ENCODE data around the gene MRGPRX1. TPM values are rescaled to one million over a fixed set of nuclear protein-coding genes. Genes with fewer than 3 reads are reported as not detected.

MRGPRX1 gene
- total and polyA plus RNA-seq, 2 experiments from 2014 or later: not detected

- Histone ChIP-seq H3K27ac (ENCODE audit: low read depth) (no peak overlapping the region), H3K4me2 (no peak overlapping the region), H3K36me3 (ENCODE audit: insufficient read depth) (no peaks in the 10 kb centered on the region), H3K27me3 (ENCODE audit: insufficient read depth) (no peaks in the 10 kb centered on the region), H3K79me2 (replicated peaks; ENCODE audit: insufficient read depth) (no peaks in the 10 kb centered on the region), H4K20me1 (replicated peaks; ENCODE audit: insufficient read depth) (no peaks in the 10 kb centered on the region), H3F3A (replicated peaks; ENCODE audit: low read depth) (no peaks in the 10 kb centered on the region), H2AFZ (no peak overlapping the region), H3K4me3 (no peak overlapping the region), H3K4me1 (ENCODE audit: insufficient read depth) (peaks cover 7% of the 10 kb centered on the region), H3K9me2 (ENCODE audit: insufficient read depth) (peaks cover 4% of the 10 kb centered on the region; the same call in 1 of the 2 replicates)
- H3K27ac Mint-ChIP-seq: no peak overlapping the region
- TF ChIP-seq, protein P1, sequence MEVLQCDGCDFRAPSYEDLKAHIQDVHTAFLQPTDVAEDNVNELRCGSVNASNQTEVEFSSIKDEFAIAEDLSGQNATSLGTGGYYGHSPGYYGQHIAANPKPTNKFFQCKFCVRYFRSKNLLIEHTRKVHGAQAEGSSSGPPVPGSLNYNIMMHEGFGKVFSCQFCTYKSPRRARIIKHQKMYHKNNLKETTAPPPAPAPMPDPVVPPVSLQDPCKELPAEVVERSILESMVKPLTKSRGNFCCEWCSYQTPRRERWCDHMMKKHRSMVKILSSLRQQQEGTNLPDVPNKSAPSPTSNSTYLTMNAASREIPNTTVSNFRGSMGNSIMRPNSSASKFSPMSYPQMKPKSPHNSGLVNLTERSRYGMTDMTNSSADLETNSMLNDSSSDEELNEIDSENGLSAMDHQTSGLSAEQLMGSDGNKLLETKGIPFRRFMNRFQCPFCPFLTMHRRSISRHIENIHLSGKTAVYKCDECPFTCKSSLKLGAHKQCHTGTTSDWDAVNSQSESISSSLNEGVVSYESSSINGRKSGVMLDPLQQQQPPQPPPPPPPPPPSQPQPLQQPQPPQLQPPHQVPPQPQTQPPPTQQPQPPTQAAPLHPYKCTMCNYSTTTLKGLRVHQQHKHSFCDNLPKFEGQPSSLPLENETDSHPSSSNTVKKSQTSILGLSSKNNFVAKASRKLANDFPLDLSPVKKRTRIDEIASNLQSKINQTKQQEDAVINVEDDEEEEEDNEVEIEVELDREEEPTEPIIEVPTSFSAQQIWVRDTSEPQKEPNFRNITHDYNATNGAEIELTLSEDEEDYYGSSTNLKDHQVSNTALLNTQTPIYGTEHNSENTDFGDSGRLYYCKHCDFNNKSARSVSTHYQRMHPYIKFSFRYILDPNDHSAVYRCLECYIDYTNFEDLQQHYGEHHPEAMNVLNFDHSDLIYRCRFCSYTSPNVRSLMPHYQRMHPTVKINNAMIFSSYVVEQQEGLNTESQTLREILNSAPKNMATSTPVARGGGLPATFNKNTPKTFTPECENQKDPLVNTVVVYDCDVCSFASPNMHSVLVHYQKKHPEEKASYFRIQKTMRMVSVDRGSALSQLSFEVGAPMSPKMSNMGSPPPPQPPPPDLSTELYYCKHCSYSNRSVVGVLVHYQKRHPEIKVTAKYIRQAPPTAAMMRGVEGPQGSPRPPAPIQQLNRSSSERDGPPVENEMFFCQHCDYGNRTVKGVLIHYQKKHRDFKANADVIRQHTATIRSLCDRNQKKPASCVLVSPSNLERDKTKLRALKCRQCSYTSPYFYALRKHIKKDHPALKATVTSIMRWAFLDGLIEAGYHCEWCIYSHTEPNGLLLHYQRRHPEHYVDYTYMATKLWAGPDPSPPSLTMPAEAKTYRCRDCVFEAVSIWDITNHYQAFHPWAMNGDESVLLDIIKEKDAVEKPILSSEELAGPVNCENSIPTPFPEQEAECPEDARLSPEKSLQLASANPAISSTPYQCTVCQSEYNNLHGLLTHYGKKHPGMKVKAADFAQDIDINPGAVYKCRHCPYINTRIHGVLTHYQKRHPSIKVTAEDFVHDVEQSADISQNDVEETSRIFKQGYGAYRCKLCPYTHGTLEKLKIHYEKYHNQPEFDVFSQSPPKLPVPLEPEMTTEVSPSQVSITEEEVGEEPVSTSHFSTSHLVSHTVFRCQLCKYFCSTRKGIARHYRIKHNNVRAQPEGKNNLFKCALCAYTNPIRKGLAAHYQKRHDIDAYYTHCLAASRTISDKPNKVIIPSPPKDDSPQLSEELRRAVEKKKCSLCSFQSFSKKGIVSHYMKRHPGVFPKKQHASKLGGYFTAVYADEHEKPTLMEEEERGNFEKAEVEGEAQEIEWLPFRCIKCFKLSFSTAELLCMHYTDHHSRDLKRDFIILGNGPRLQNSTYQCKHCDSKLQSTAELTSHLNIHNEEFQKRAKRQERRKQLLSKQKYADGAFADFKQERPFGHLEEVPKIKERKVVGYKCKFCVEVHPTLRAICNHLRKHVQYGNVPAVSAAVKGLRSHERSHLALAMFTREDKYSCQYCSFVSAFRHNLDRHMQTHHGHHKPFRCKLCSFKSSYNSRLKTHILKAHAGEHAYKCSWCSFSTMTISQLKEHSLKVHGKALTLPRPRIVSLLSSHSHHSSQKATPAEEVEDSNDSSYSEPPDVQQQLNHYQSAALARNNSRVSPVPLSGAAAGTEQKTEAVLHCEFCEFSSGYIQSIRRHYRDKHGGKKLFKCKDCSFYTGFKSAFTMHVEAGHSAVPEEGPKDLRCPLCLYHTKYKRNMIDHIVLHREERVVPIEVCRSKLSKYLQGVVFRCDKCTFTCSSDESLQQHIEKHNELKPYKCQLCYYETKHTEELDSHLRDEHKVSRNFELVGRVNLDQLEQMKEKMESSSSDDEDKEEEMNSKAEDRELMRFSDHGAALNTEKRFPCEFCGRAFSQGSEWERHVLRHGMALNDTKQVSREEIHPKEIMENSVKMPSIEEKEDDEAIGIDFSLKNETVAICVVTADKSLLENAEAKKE (CRISPR knock-in tag; IDR thresholded peaks at IDR 0.05): no peak
- TF ChIP-seq POLR2AphosphoS5 (IDR thresholded peaks at IDR 0.05; ENCODE audit: low read depth): no peak
- TF ChIP-seq REST (IDR thresholded peaks at IDR 0.05; ENCODE audit: unreplicated experiment): no peak
- TF ChIP-seq STAT1 (IDR thresholded peaks at IDR 0.05; ENCODE audit: unreplicated experiment): no peak
- H3K27me3 Mint-ChIP-seq (ENCODE audit: insufficient read depth, low read depth, poor library complexity): no peaks in the 10 kb centered on the region
- no peaks in the 10 kb centered on the region for H3K9me3 Mint-ChIP-seq
- H3K4me3 Mint-ChIP-seq: no peak overlapping the region
- peaks cover 19% of the 10 kb centered on the region for H3K4me1 Mint-ChIP-seq
- ATAC-seq (no peak), DNase-seq (ENCODE audit: low spot score) (no peak)
- H3K36me3 Mint-ChIP-seq (ENCODE audit: low read depth): no peaks in the 10 kb centered on the region
Measured at GRCh38 chr11:18956630-18957029, 17.4 kb upstream of the MRGPRX1 start.
